WERI-Rb-1 (cell line): ENCODE results near the gene LRCH3.

Experiments
- DNase-seq: peaks from one replicate; pipeline ENCODE4 v3.0.0-alpha.2; 2020
- H3K27ac ChIP-seq: fragments of 250-450 bp; sonication (Bioruptor Pico); 2 replicates; pipeline ENCODE4 v1.5.1; 2020; ENCODE audit warnings: mild to moderate bottlenecking, moderate library complexity
- H3K27me3 ChIP-seq: fragments of 250-450 bp; sonication (Bioruptor Pico); 2 replicates; pipeline ENCODE4 v1.5.1; 2021; ENCODE audit warnings: mild to moderate bottlenecking, low read depth, moderate library complexity; ENCODE audit not compliant: insufficient read depth, severe bottlenecking
- H3K36me3 ChIP-seq: fragments of 250-450 bp; sonication (Bioruptor Pico); 2 replicates; pipeline ENCODE4 v1.5.1; 2020; ENCODE audit warnings: mild to moderate bottlenecking, moderate library complexity
- H3K4me3 ChIP-seq: 2 replicates; pipeline ENCODE4 v1.5.1; 2011; ENCODE audit warnings: low read depth, mild to moderate bottlenecking, control low read depth, low read length
- H3K9me3 ChIP-seq: fragments of 250-450 bp; sonication (Bioruptor Pico); 2 replicates; pipeline ENCODE4 v1.5.1; 2021; ENCODE audit warnings: mild to moderate bottlenecking, moderate library complexity; ENCODE audit not compliant: severe bottlenecking
- CTCF ChIP-seq: IDR thresholded peaks from 2 replicates; pipeline ENCODE4 v1.5.1; 2011; ENCODE audit warnings: low read depth, mild to moderate bottlenecking, control low read depth, inconsistent platforms, low read length

LRCH3 gene

GRCh38 chr3:197855571-197855970, 64.5 kb downstream of the LRCH3 start:
- Histone ChIP-seq H3K4me3 (no peak overlapping the region), H3K36me3 (no peaks in the 10 kb centered on the region), H3K27me3 (no peaks in the 10 kb centered on the region), H3K27ac (no peak overlapping the region), H3K9me3 (no peaks in the 10 kb centered on the region)
- no peak for DNase-seq
- no peak for TF ChIP-seq CTCF

- Histone ChIP-seq H3K4me3 (no peak overlapping the region), H3K27ac (no peak overlapping the region), H3K36me3 (no peaks in the 10 kb centered on the region), H3K9me3 (no peaks in the 10 kb centered on the region), H3K27me3 (no peaks in the 10 kb centered on the region)
- TF ChIP-seq CTCF: no peak
- no peak for DNase-seq
Observed at GRCh38 chr3:197856199-197856816, 65.3 kb downstream of the LRCH3 start.

GRCh38 chr3:197858133-197858532, 67.1 kb downstream of the LRCH3 start:
- no peak overlapping the region for H3K27ac ChIP-seq
- no peaks in the 10 kb centered on the region for H3K9me3 ChIP-seq
- DNase-seq: no peak
- no peak overlapping the region for H3K4me3 ChIP-seq
- H3K27me3 ChIP-seq: no peaks in the 10 kb centered on the region
- no peaks in the 10 kb centered on the region for H3K36me3 ChIP-seq
- TF ChIP-seq CTCF: no peak

- Histone ChIP-seq H3K36me3 (no peaks in the 10 kb centered on the region), H3K27ac (no peak overlapping the region), H3K4me3 (no peak overlapping the region), H3K9me3 (no peaks in the 10 kb centered on the region), H3K27me3 (no peaks in the 10 kb centered on the region)
- no peak for TF ChIP-seq CTCF
- DNase-seq: no peak
Observed at GRCh38 chr3:197858598-197858997, 67.5 kb downstream of the LRCH3 start.

- no peaks in the 10 kb centered on the region for H3K9me3 ChIP-seq
- no peak overlapping the region for H3K4me3 ChIP-seq
- H3K27me3 ChIP-seq: no peaks in the 10 kb centered on the region
- no peak for DNase-seq
- TF ChIP-seq CTCF: no peak
- no peaks in the 10 kb centered on the region for H3K36me3 ChIP-seq
- H3K27ac ChIP-seq: no peak overlapping the region
Observed at GRCh38 chr3:197866035-197866434, 75.0 kb downstream of the LRCH3 start.

- H3K9me3 ChIP-seq: no peaks in the 10 kb centered on the region
- TF ChIP-seq CTCF: no peak
- DNase-seq: no peak
- H3K4me3 ChIP-seq: no peak overlapping the region
- no peaks in the 10 kb centered on the region; the same call in 1 of the 2 replicates for H3K36me3 ChIP-seq
- no peak overlapping the region for H3K27ac ChIP-seq
- no peaks in the 10 kb centered on the region for H3K27me3 ChIP-seq
Observed at GRCh38 chr3:197873329-197873728, 82.3 kb downstream of the LRCH3 start.
